ENCODE data around the gene PRRT1.
A peak's percentile ranks its signal among the peaks of the same experiment; 100 is the strongest.

The PRRT1 gene

DNA sequence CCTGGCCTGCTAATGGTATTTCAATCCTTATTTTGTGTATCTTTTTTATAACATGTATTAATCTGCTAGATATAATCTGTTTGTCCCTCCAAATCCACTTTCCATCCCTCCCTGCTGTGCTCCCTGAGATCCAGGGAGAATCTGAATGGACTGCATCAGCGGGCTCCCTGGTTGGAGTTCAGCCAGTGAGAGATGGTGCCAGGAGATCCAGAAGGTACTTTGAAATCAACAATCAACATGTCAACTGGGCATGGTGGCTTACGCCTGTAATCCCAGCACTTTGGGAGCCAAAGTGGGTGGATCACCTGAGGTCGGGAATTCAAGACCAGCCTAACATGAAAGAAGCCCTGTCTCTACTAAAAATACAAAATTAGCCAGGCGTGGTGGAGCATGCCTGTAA, 28.1 kb downstream of the PRRT1 start:
- DNase-seq (ENCODE audit: low read depth): no peak
- H3K4me3 ChIP-seq (replicated peaks; ENCODE audit: low read depth, low read length): no peak overlapping the region
- TF ChIP-seq, protein P1, sequence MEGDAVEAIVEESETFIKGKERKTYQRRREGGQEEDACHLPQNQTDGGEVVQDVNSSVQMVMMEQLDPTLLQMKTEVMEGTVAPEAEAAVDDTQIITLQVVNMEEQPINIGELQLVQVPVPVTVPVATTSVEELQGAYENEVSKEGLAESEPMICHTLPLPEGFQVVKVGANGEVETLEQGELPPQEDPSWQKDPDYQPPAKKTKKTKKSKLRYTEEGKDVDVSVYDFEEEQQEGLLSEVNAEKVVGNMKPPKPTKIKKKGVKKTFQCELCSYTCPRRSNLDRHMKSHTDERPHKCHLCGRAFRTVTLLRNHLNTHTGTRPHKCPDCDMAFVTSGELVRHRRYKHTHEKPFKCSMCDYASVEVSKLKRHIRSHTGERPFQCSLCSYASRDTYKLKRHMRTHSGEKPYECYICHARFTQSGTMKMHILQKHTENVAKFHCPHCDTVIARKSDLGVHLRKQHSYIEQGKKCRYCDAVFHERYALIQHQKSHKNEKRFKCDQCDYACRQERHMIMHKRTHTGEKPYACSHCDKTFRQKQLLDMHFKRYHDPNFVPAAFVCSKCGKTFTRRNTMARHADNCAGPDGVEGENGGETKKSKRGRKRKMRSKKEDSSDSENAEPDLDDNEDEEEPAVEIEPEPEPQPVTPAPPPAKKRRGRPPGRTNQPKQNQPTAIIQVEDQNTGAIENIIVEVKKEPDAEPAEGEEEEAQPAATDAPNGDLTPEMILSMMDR (IDR thresholded peaks at IDR 0.05; ENCODE audit: low read length, missing control alignments): no peak

DNA sequence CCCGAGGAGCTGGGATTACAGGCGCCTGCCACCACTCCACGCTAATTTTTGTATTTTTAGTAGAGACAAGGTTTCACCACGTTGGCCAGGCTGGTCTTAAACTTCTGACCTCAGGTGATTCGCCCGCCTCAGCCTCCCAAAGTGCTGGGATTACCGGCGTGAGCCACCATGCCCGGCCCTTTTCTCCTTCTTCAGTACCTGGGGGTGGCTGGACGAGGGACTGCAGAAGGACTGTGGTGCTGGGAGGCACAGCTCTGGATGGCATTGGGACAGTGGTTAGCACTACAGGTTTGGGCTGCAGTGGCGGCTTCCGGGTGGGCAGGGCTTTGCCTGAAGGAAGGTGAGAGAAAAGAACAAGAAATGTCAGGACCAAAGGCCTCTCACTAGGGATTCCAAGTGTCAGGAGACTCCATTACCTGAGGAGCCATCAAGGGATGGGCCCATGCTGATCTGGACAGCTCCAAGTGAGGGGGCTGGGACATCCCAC, 31.1 kb downstream of the PRRT1 start:
- TF ChIP-seq, protein P1 (IDR thresholded peaks at IDR 0.05; ENCODE audit: low read length, missing control alignments): no peak
- no peak overlapping the region for H3K4me3 ChIP-seq (replicated peaks; ENCODE audit: low read depth, low read length)
- no peak for DNase-seq (ENCODE audit: low read depth)

DNA sequence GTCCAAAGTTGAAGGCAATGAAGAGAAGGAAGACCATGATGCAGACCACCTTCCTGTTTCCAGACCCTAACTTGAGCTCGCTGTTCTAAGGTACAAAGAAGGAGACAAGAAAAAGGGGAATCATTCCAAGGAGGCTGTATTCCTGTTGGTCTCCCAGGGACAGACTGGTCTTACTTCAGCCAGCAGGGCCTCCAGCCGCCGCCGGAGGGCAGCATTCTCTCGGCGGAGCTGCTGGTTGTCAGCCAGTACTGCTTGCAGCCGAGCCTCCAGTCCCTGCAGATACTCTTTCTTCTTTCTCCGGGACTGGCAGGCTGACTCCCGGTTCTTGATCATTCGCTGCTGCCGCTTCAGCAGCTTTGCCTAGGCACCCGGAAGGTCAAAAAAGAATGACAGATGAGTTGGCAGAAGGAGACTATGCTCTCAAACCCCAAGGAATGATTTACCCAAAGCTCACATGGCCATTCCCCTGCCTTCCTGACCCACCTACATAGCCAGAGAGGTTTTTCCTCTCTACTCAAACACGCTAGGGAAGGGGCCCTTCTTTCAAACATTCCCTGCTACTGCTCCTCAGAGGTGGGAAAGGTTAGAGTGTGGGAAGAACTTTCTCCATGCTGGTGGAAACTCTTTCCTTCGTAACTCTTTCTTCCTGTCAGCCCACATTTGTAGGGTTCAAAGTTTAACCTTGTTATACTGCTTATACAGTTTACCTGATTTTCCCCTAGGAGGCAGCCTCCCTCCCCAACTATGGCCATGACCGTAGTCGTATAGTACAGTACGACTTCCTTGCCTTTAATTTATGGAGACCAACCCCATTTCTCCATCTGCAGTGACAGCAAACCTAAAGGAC, 32.7 kb downstream of the PRRT1 start:
- TF ChIP-seq, protein P1 (IDR thresholded peaks at IDR 0.05; ENCODE audit: low read length, missing control alignments): peak; percentile 97
- peak; percentile 92 for DNase-seq (ENCODE audit: low read depth)
- H3K4me3 ChIP-seq (replicated peaks; ENCODE audit: low read depth, low read length): no peak overlapping the region

DNA sequence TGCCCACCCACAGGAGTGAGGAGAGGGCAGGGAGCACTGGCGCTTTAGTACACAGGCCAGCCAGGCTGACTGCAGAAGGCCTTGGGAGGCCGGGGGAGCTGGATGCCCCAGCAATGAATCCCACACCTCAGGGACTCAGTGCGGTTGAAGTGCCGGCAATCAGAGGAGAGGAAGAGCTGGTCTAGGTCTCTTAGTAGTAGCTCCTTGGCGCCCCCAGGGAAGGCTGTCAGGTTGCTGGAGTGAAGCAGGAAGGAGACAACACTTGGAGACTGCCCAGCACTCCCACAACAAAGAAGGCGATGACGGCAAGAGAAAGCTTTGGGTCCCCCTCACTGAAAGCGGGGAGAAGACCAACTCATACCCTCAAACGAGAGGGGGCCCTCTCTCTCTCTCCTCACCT, 34.3 kb downstream of the PRRT1 start:
- no peak overlapping the region for H3K4me3 ChIP-seq (replicated peaks; ENCODE audit: low read depth, low read length)
- DNase-seq (ENCODE audit: low read depth): no peak
- TF ChIP-seq, protein P1 (IDR thresholded peaks at IDR 0.05; ENCODE audit: low read length, missing control alignments): no peak

DNA sequence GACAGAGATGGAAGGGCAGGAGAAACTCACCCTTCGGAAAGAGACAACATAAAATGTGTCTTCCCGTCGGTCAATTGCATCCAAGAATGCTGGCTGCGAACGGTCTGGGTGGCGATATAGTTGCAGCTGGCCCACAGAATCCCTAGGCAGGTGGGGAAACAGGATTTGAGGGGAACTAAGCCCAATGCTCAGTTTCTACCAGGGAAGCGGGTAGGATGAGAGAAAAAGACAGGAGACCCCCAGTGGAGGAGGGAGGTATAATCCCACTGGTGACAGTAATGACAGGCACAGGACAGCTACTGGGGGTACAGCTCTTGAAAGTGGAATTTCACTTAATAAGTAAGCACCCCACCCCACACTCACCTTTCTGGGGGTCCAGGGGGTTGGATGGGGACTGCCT, 35.1 kb downstream of the PRRT1 start:
- DNase-seq (ENCODE audit: low read depth): no peak
- no peak overlapping the region for H3K4me3 ChIP-seq (replicated peaks; ENCODE audit: low read depth, low read length)
- TF ChIP-seq, protein P1 (IDR thresholded peaks at IDR 0.05; ENCODE audit: low read length, missing control alignments): peak; percentile 50

DNA sequence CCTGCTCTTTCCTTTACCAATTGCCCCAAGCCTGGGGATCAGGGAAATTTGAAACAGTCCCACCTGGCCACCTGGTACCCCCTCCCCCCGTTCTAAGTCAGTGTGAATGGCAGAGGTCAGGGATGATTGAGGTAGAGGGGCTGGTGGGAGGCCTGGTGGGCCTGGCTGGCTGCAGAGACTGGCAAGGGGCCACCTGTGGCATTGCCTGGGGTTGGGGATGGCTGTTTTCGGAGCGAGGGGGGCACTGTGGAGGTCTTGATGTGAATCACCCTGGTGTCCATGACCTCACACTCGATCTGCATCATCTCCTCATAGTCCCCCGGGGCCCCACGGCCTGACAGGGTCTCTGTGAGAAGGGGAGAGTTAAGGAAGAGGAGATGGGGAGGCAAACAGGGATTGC, 36.1 kb downstream of the PRRT1 start:
- TF ChIP-seq, protein P1 (IDR thresholded peaks at IDR 0.05; ENCODE audit: low read length, missing control alignments): no peak
- H3K4me3 ChIP-seq (replicated peaks; ENCODE audit: low read depth, low read length): no peak overlapping the region
- no peak for DNase-seq (ENCODE audit: low read depth)

DNA sequence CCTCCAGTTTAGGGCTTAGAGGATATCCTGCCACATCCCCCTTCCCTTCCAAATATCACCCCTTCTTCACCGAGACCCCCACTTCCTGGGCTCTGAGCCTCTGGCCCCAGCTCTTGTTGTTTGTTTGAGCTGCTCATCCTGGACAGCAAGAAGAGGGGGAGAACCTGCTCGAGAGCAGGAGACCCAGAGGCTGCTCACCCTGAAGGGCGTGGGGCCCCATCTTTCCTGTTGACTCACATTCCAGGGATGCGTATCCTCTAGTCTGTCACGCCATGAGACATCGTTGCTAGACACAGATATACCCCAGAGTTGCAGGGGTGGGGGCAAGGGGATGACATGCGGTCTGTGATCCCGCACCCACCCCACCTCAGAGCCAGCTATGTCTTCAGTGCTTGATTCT, 36.9 kb downstream of the PRRT1 start:
- no peak overlapping the region for H3K4me3 ChIP-seq (replicated peaks; ENCODE audit: low read depth, low read length)
- DNase-seq (ENCODE audit: low read depth): peak; percentile 61
- TF ChIP-seq, protein P1 (IDR thresholded peaks at IDR 0.05; ENCODE audit: low read length, missing control alignments): no peak

Measured in fibroblast of pulmonary artery (primary cell).